Measurements from ENCODE around the gene NPC1L1.
A peak's percentile ranks its signal among the peaks of the same experiment; 100 is the strongest.
"Not testable (repeated sequence)": the region's sequence is repeated elsewhere in the genome, so short reads cannot be mapped to it uniquely, and the experiment has no call there.

Gene NPC1L1

GRCh38 chr7:44565795-44566559, 24.8 kb upstream of the NPC1L1 start:
- DNase-seq, result no peak

GRCh38 chr7:44565097-44565794, 24.1 kb upstream of the NPC1L1 start:
- DNase-seq, result peak; percentile 82

GRCh38 chr7:44564606-44565005, 23.5 kb upstream of the NPC1L1 start:
- no peak for DNase-seq

- peak; percentile 41 for DNase-seq
Measured at GRCh38 chr7:44563171-44563679, 22.1 kb upstream of the NPC1L1 start.

- not testable (repeated sequence) for DNase-seq
Measured at GRCh38 chr7:44562622-44562962, 21.5 kb upstream of the NPC1L1 start.

- no peak for DNase-seq
Measured at GRCh38 chr7:44561962-44562621, 21.0 kb upstream of the NPC1L1 start.

GRCh38 chr7:44561481-44561880, 20.4 kb upstream of the NPC1L1 start:
- no peak for DNase-seq

DNA sequence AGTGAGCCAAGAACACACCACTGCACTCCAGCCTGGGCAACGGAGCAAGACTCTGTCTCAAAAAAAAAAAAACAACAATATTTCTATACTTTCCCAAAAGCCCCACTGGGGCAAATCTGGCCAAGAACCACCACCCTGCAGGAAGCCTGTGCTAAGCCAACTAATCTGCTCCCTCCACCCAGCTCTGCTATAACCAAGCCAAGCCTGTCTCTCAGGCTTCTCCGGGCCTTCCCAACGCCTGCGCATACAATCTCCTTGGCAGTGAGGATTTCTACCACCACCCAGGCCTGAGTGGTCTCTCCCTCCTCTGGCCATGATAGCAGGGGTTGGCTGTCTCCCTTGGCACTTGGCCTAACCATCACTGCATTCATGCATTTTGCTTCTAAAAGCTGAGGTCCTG, 18.4 kb upstream of the NPC1L1 start:
- no peak for DNase-seq

GRCh38 chr7:44557485-44557884, 16.4 kb upstream of the NPC1L1 start:
- no peak for DNase-seq

- no peak for DNase-seq
Measured at GRCh38 chr7:44555350-44555749, 14.2 kb upstream of the NPC1L1 start.

DNA sequence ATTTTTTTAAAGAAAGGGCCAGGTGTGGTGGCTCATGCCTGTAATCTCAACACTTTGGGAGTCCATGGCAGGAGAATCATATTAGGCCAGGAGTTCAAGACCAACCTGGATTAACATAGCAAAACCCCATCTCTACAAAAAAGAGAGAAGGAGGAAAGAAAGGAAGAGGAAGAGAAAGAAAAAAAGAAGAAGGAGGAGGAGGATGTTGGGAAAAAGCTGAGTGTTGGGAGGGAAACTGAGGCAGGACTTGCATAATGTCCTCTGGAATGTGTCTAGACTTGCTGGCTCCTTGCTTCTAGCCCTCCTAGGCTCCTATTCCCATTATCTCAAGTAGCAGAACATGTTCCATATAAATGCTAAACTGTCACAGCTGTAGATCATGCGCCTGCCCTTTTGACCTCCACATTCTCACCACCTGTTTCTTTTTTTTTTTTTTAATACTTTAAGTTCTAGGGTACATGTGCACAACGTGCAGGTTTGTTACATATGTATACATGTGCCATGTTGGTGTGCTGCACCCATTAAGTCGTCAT, 11.4 kb upstream of the NPC1L1 start:
- not testable (repeated sequence) for DNase-seq

DNA sequence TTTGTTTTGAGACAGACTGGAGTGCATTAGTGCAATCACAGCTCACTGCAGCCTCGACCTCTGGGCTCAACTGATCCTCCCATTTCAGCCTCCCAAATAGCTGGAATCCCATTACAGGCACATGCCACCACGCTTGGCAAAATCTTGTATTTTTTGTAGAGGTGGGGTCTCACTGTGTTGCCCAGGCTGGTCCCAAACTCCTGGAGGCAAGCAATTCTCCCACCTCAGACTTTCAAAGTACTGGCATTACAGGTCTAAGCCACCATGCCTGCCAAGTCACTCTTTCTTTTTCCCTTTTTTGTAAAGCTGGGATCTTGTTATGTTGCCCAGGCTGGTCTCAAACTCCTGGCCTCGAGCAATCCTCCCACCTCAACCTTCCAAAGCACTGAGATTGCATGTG, 8.3 kb upstream of the NPC1L1 start:
- DNase-seq, result peak; percentile 17

GRCh38 chr7:44548893-44549292, 7.8 kb upstream of the NPC1L1 start:
- DNase-seq, result no peak

GRCh38 chr7:44547536-44548231, 6.6 kb upstream of the NPC1L1 start:
- DNase-seq, result peak; percentile 37

- peak; percentile 46 for DNase-seq
Measured at GRCh38 chr7:44541876-44542610, 913 bp upstream of the NPC1L1 start.

DNA sequence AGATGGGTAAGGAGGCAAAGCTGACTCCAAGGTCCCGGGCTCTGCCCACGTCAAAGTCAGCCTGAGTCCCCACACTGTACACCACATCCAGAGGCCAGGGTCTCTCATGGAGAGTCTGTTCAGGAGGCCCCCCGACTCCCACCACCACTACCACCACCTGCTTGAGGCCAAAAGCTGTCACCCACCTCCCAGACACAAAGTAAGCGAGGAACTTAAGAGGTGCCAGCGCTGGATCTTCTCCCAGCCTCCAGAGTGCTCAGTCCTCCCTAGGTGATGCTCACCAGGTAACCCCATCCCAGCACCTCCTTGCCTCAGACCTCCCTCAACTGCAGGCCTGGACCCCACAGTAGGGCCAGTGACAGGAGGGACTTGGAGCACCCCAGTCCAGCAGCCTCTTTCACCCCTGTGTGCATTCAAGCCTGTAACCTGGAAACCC, 520 bp downstream of the NPC1L1 start:
- no peak for DNase-seq

- peak; percentile 41 for DNase-seq
Measured at GRCh38 chr7:44539669-44540506, 1.2 kb downstream of the NPC1L1 start.

- DNase-seq, result no peak
Measured at GRCh38 chr7:44538798-44539668, 2.1 kb downstream of the NPC1L1 start.

DNA sequence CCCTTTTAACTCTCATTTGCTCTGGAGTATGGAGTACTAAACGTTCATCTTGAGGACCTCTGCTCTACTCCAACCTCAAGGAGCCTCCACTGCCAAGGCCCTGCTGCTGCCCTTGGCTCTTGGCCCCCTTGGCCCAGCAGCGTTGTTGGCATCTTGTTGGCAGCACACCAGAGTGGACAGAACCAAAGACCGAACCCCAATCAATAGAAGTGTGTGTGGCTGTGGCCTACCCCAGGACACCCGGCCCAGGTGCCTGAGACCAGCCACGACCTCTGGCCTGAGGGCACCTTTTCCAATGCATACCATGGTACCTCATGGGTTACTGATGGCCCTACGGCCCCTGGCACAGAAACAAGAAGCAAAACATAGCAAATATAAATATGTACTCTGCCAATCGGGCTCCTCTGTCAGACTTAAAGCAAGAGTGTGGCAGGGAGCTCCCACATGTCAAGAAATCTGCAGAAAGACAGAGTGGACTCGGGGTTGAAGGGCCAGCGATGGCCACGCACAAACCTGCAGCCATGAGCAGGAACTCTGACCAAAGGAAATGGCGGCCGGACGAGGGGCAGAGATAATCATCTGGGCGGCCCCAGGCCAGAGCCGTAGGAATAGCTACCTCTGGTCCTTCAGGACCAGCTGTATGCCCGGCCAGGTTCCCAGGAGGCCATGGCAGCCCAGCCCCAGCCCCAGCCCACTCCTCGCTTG, 2.9 kb downstream of the NPC1L1 start:
- DNase-seq, result no peak
